Panc1 (cell line): Measurements from ENCODE around the gene XIAP. TPM values are rescaled to one million over a fixed set of nuclear protein-coding genes. Genes with fewer than 3 reads are reported as not detected.
"Not testable (repeated sequence)": the region's sequence is repeated elsewhere in the genome, so short reads cannot be mapped to it uniquely, and the experiment has no call there.

Source experiments
- ATAC-seq: fragments of 200-7000 bp; cut with Tn5 transposase; 2 replicates; pipeline ENCODE4 v1.9.1; 2020; ENCODE audit warnings: mild to moderate bottlenecking, moderate library complexity
- BruUV-seq: library from RNA; stranded (reverse); fragments of 400-500 nt; replicated peaks from 2 replicates; lab custom pipeline; 2021; lab: Mats Ljungman, UMichigan
- CTCF ChIA-PET: fragments of 300-600 bp; sonication (Branson Sonifier 250); formaldehyde crosslinking; loops from one replicate; lab custom pipeline; 2022; ENCODE audit warnings: antibody characterized with exemption; lab: Charles Lee
- POLR2A ChIA-PET: fragments of 300-600 bp; sonication (Branson Sonifier 250); formaldehyde crosslinking; loops from one replicate; lab custom pipeline; 2022; ENCODE audit warnings: antibody characterized with exemption; lab: Charles Lee
- DNase-seq: peaks from one replicate; pipeline ENCODE4 v3.0.0-alpha.2; 2010; ENCODE audit warnings: low read depth, low spot score
- H3K27ac ChIP-seq: 2 replicates; pipeline ENCODE4 v1.5.1; 2011; ENCODE audit warnings: mild to moderate bottlenecking, low read length, inconsistent platforms
- H3K27me3 ChIP-seq: fragments of 200-500 bp; sonication (Bioruptor generic); 2 replicates; pipeline ENCODE4 v1.6.0; 2014; ENCODE audit warnings: low read length, inconsistent platforms; ENCODE audit not compliant: control insufficient read depth, insufficient read depth
- H3K36me3 ChIP-seq: fragments of 200-500 bp; sonication (Bioruptor generic); 2 replicates; pipeline ENCODE4 v1.5.1; 2014; ENCODE audit warnings: inconsistent platforms, mild to moderate bottlenecking, low read length, moderate library complexity; ENCODE audit not compliant: control insufficient read depth, insufficient read depth
- H3K4me1 ChIP-seq: 2 replicates; pipeline ENCODE4 v1.5.1; 2011; ENCODE audit warnings: inconsistent platforms, mild to moderate bottlenecking, low read length, moderate library complexity; ENCODE audit not compliant: control insufficient read depth, insufficient read depth
- H3K4me3 ChIP-seq, 2 experiments: 2 replicates each; pipeline ENCODE4 v1.5.1; 2011 to 2012; ENCODE audit warnings: low read depth in 2 of 2, low read length in 2 of 2, mild to moderate bottlenecking in 2 of 2, inconsistent platforms in 1 of 2, moderate library complexity in 1 of 2
- H3K9me3 ChIP-seq: fragments of 200-500 bp; sonication (Bioruptor generic); 2 replicates; pipeline ENCODE4 v1.5.1; 2014; ENCODE audit warnings: low read depth, mild to moderate bottlenecking, inconsistent platforms, low read length, moderate library complexity; ENCODE audit not compliant: control insufficient read depth, insufficient read depth
- CTCF ChIP-seq: fragments of 450-650 bp; IDR thresholded peaks from 2 replicates; pipeline ENCODE4 v1.5.1; 2017; ENCODE audit warnings: mild to moderate bottlenecking
- POLR2AphosphoS5 ChIP-seq: IDR thresholded peaks from 2 replicates; pipeline ENCODE4 v1.6.1; 2012; ENCODE audit warnings: mild to moderate bottlenecking, low read depth, low read length, moderate library complexity
- REST ChIP-seq, 2 experiments: IDR thresholded peaks; 2 replicates each; pipeline ENCODE4 v1.6.1; 2011 to 2012; ENCODE audit warnings: low read depth in 2 of 2, control low read depth in 1 of 2, low read length in 1 of 2, mild to moderate bottlenecking in 1 of 2, moderate library complexity in 1 of 2; ENCODE audit not compliant: insufficient read depth in 1 of 2
- SIN3A ChIP-seq: IDR thresholded peaks from 2 replicates; pipeline ENCODE4 v1.6.1; 2012; ENCODE audit warnings: low read depth, mild to moderate bottlenecking, low read length, moderate library complexity, borderline replicate concordance; ENCODE audit not compliant: insufficient read depth
- TCF7L2 ChIP-seq: IDR thresholded peaks from 2 replicates; pipeline ENCODE4 v1.6.1; 2011; ENCODE audit warnings: mild to moderate bottlenecking, low read depth, low read length, inconsistent platforms
- in situ Hi-C: cut with HindIII; loops from 2 replicates; pipeline ENCODE4 v1.10.0; 2016; ENCODE audit warnings: low sequenced_read_pairs, low pct_unique_long_range_greater_than_20kb
- intact Hi-C: fragments of 100-400 bp; cut with micrococcal nuclease; formaldehyde crosslinking; loops from one replicate; pipeline ENCODE4 v1.10.0; 2022; ENCODE audit not compliant: unreplicated experiment
- total RNA-seq: library from RNA; stranded (reverse); gene quantifications from one replicate; pipeline ENCODE4 v1.2.1, GENCODE V29; 2021; ENCODE audit not compliant: unreplicated experiment

Gene XIAP
- total RNA-seq, 1 experiment from 2014 or later = 73.7 TPM

GRCh38 chrX:123814934-123815394 is 44.9 kb upstream of the XIAP start:
- H3K4me1 ChIP-seq, intact Hi-C loops, in situ Hi-C loops, BruUV-seq, CTCF ChIA-PET, H3K27ac ChIP-seq, H3K4me3 ChIP-seq, POLR2A ChIA-PET, H3K36me3 ChIP-seq, H3K9me3 ChIP-seq, DNase-seq, H3K27me3 ChIP-seq: not testable (repeated sequence)
- ATAC-seq = peak; percentile 79

- peaks cover 7% of the 10 kb centered on the region for H3K4me1 ChIP-seq
- in situ Hi-C loops = no loop called here
- H3K36me3 ChIP-seq = no peaks in the 10 kb centered on the region
- ChIA-PET POLR2A (no interaction called here), CTCF (interaction anchor here (0.6 to 0.9 kb wide), 2 partner anchors 16 to 42 kb away, joined by 3 read pairs; no protein-coding TSS in a partner anchor)
- no peak for TF ChIP-seq TCF7L2
- no peak for TF ChIP-seq CTCF
- TF ChIP-seq SIN3A = no peak
- no TSS peak for BruUV-seq
- no peak overlapping the region for H3K4me3 ChIP-seq
- no peak for DNase-seq
- no peaks in the 10 kb centered on the region for H3K27me3 ChIP-seq
- H3K9me3 ChIP-seq = no peaks in the 10 kb centered on the region
- no peak overlapping the region for H3K27ac ChIP-seq
- no peak for ATAC-seq
- intact Hi-C loops = no loop called here
Measured at GRCh38 chrX:123817288-123817894, 42.5 kb upstream of the XIAP start.

GRCh38 chrX:123818243-123818642 is 41.6 kb upstream of the XIAP start:
- peak; percentile 61 for DNase-seq
- intact Hi-C loops (no loop called here), in situ Hi-C loops (no loop called here)
- BruUV-seq = no TSS peak
- H3K4me3 ChIP-seq = no peak overlapping the region
- TF ChIP-seq REST (IDR thresholded peaks at IDR 0.05; ENCODE audit: insufficient read depth in 1 of 2, low read depth in 2 of 2, low read length in 1 of 2) (no peak), TCF7L2 (no peak), CTCF (no peak), SIN3A (no peak), POLR2AphosphoS5 (no peak)
- ChIA-PET CTCF (no interaction called here), POLR2A (no interaction called here)
- H3K36me3 ChIP-seq = no peaks in the 10 kb centered on the region
- no peaks in the 10 kb centered on the region for H3K9me3 ChIP-seq
- no peak overlapping the region for H3K27ac ChIP-seq
- no peaks in the 10 kb centered on the region for H3K27me3 ChIP-seq
- ATAC-seq = peak; percentile 76
- H3K4me1 ChIP-seq = peaks cover 7% of the 10 kb centered on the region
